Smooth muscle cell (in vitro differentiated cells): ENCODE measurements around the gene BCAR3. TPM values are rescaled to one million over a fixed set of nuclear protein-coding genes. Genes with fewer than 3 reads are reported as not detected.

Experiments used
- DNase-seq: peaks from one replicate; lab custom pipeline; 2025; ENCODE audit not compliant: unreplicated experiment; lab: John Stamatoyannopoulos, UW
- H2AFZ ChIP-seq: fragments of 200-600 bp; sonication (generic); 2 replicates; pipeline ENCODE4 v1.6.0; 2016; ENCODE audit warnings: antibody characterized with exemption, low read depth, mild to moderate bottlenecking
- H3F3A ChIP-seq: fragments of 200-600 bp; sonication (generic); 2 replicates; pipeline ENCODE4 v1.6.0; 2017; ENCODE audit warnings: antibody characterized with exemption, low read depth
- H3K27ac ChIP-seq: fragments of 200-600 bp; sonication (generic); 2 replicates; pipeline ENCODE4 v1.5.1; 2016; ENCODE audit warnings: low read depth, mild to moderate bottlenecking
- H3K27me3 ChIP-seq: fragments of 200-600 bp; sonication (generic); 2 replicates; pipeline ENCODE4 v1.6.1; 2016; ENCODE audit warnings: low read depth, mild to moderate bottlenecking
- H3K36me3 ChIP-seq: fragments of 200-600 bp; sonication (generic); 2 replicates; pipeline ENCODE4 v1.5.1; 2016; ENCODE audit warnings: low read depth
- H3K4me1 ChIP-seq: fragments of 200-600 bp; sonication (generic); 2 replicates; pipeline ENCODE4 v1.5.1; 2016; ENCODE audit warnings: low read depth
- H3K4me2 ChIP-seq: fragments of 200-600 bp; sonication (generic); 2 replicates; pipeline ENCODE4 v1.6.0; 2016; ENCODE audit warnings: mild to moderate bottlenecking
- H3K4me3 ChIP-seq: fragments of 200-600 bp; sonication (generic); 2 replicates; pipeline ENCODE4 v1.5.1; 2016; ENCODE audit warnings: mild to moderate bottlenecking
- H3K79me2 ChIP-seq: fragments of 200-600 bp; sonication (generic); 2 replicates; pipeline ENCODE4 v1.6.0; 2016; ENCODE audit warnings: low read depth, mild to moderate bottlenecking
- H3K9ac ChIP-seq: fragments of 200-600 bp; sonication (generic); 2 replicates; pipeline ENCODE4 v1.6.0; 2016; ENCODE audit warnings: low read depth
- H3K9me3 ChIP-seq: fragments of 200-600 bp; sonication (generic); replicated peaks from 2 replicates; pipeline ENCODE4 v1.5.1; 2016; ENCODE audit warnings: low read depth
- H4K20me1 ChIP-seq: fragments of 200-600 bp; sonication (generic); 2 replicates; pipeline ENCODE4 v1.6.0; 2016; ENCODE audit warnings: low read depth
- CTCF ChIP-seq: fragments of 200-600 bp; sonication (generic); IDR thresholded peaks from 2 replicates; pipeline ENCODE4 v1.5.1; 2017; ENCODE audit warnings: borderline replicate concordance, mild to moderate bottlenecking, antibody characterized with exemption; ENCODE audit not compliant: insufficient read depth, poor library complexity, severe bottlenecking
- WGBS: methylation state at CpG from one replicate; pipeline ENCODE4 v1.1.7; 2016; ENCODE audit warnings: low lambda C conversion rate; 5-methylcytosine and 5-hydroxymethylcytosine counted together
- polyA plus RNA-seq: library from polyadenylated mRNA; unstranded; fragments of >200 nt; fragmentation: Nextera tagmentation; extraction: Ambion mirVana; gene quantifications from 2 replicates; pipeline ENCODE4 v1.2.1, GENCODE V29; 2016
- total RNA-seq: library from RNA; depleted of rRNA; stranded (reverse); fragments of >200 nt; gene quantifications from 2 replicates; pipeline ENCODE4 v1.2.3, GENCODE V29; 2014

Gene BCAR3
- total and polyA plus RNA-seq, 2 experiments from 2014 or later = 21.4 to 24.9 TPM

- Histone ChIP-seq H3K36me3 (no peaks in the 10 kb centered on the region), H4K20me1 (peaks cover 94% of the 10 kb centered on the region), H3K9me3 (no peaks in the 10 kb centered on the region), H3K27me3 (no peaks in the 10 kb centered on the region), H3K4me3 (no peak overlapping the region), H3K4me2 (peak overlapping the region; percentile 30), H3K79me2 (peaks cover 77% of the 10 kb centered on the region), H3K9ac (peak overlapping the region; percentile 44), H3K27ac (peak overlapping the region; percentile 91), H2AFZ (no peak overlapping the region), H3F3A (peaks cover 12% of the 10 kb centered on the region), H3K4me1 (peaks cover 46% of the 10 kb centered on the region)
- WGBS = 77% methylated on average over 6 of the region's 6 CpGs
- DNase-seq = no peak
- no peak for TF ChIP-seq CTCF
These were observed 64.5 kb downstream of the BCAR3 start for GRCh38 chr1:93616996-93617669.

- Histone ChIP-seq H3K4me3 (no peak overlapping the region), H3K9ac (peak overlapping the region; percentile 44), H3K4me2 (peak overlapping the region; percentile 63), H3K27ac (peak overlapping the region; percentile 91), H3K4me1 (peaks cover 46% of the 10 kb centered on the region), H3K27me3 (no peaks in the 10 kb centered on the region), H3F3A (peaks cover 12% of the 10 kb centered on the region), H3K9me3 (no peaks in the 10 kb centered on the region), H3K79me2 (peaks cover 80% of the 10 kb centered on the region), H4K20me1 (peaks cover 94% of the 10 kb centered on the region), H3K36me3 (no peaks in the 10 kb centered on the region), H2AFZ (no peak overlapping the region)
- whole genome bisulfite sequencing = 41% methylated on average over 8 of the region's 8 CpGs
- no peak for TF ChIP-seq CTCF
- no peak for DNase-seq
These were observed 65.2 kb downstream of the BCAR3 start for GRCh38 chr1:93616221-93616995.

GRCh38 chr1:93615582-93616150 lies 66.0 kb downstream of the BCAR3 start:
- 11% methylated on average over 10 of the region's 10 CpGs for WGBS
- Histone ChIP-seq H2AFZ (no peak overlapping the region), H3K36me3 (no peaks in the 10 kb centered on the region), H3K79me2 (peaks cover 80% of the 10 kb centered on the region), H4K20me1 (peaks cover 94% of the 10 kb centered on the region), H3K4me1 (peaks cover 46% of the 10 kb centered on the region), H3K4me3 (no peak overlapping the region), H3K27me3 (no peaks in the 10 kb centered on the region), H3K9ac (peak overlapping the region; percentile 44), H3K27ac (peak overlapping the region; percentile 91), H3K4me2 (peak overlapping the region; percentile 63), H3F3A (peaks cover 18% of the 10 kb centered on the region), H3K9me3 (no peaks in the 10 kb centered on the region)
- no peak for TF ChIP-seq CTCF
- DNase-seq = no peak
